Esophagus squamous epithelium (tissue), 4 donors: ENCODE data around the gene OR4K1.

Experiments
- POLR2A ChIP-seq, 4 donors: fragments of 450-650 bp; IDR thresholded peaks; one replicate each; pipeline ENCODE4 v1.6.1; 2017; ENCODE audit warnings: antibody characterized with exemption in 4 of 4, mild to moderate bottlenecking in 4 of 4, moderate library complexity in 3 of 4
- TF ChIP-seq, protein P1 (sequence below), 6 experiments: fragments of 450-650 bp in 4 of 6; fragments of 200-600 bp in 2 of 6; sonication (generic) in 2 of 6; IDR thresholded peaks; one replicate each; pipeline ENCODE4 v1.5.1; 2016 to 2019; ENCODE audit warnings: antibody characterized with exemption in 6 of 6, mild to moderate bottlenecking in 4 of 6, moderate library complexity in 4 of 6

- no peak for TF ChIP-seq POLR2A (IDR thresholded peaks at IDR 0.05)
- TF ChIP-seq, protein P1, sequence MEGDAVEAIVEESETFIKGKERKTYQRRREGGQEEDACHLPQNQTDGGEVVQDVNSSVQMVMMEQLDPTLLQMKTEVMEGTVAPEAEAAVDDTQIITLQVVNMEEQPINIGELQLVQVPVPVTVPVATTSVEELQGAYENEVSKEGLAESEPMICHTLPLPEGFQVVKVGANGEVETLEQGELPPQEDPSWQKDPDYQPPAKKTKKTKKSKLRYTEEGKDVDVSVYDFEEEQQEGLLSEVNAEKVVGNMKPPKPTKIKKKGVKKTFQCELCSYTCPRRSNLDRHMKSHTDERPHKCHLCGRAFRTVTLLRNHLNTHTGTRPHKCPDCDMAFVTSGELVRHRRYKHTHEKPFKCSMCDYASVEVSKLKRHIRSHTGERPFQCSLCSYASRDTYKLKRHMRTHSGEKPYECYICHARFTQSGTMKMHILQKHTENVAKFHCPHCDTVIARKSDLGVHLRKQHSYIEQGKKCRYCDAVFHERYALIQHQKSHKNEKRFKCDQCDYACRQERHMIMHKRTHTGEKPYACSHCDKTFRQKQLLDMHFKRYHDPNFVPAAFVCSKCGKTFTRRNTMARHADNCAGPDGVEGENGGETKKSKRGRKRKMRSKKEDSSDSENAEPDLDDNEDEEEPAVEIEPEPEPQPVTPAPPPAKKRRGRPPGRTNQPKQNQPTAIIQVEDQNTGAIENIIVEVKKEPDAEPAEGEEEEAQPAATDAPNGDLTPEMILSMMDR (IDR thresholded peaks at IDR 0.05), result no peak
These were observed 28.3 kb upstream of the OR4K1 start for GRCh38 chr14:19902409-19902808.
